ENCODE measurements around the gene TMEM225B.
"Not testable (repeated sequence)": the region's sequence is repeated elsewhere in the genome, so short reads cannot be mapped to it uniquely, and the experiment has no call there.

TMEM225B gene

GRCh38 chr7:99559175-99559915, 38.7 kb upstream of the TMEM225B start:
- H3K4me1 ChIP-seq (ENCODE audit: control insufficient read depth in 1 of 2, insufficient read depth in 2 of 2, low read length in 2 of 2) = peaks cover 16 to 27% of the 10 kb centered on the region in 2 donors
- peak overlapping the region; percentile 73 to 98 for H3K4me3 ChIP-seq (ENCODE audit: low read depth in 1 of 2, low read length in 2 of 2)
- H3K36me3 ChIP-seq (ENCODE audit: control insufficient read depth in 1 of 2, insufficient read depth in 2 of 2, low read length in 2 of 2) = peaks cover 28 to 39% of the 10 kb centered on the region in 2 donors
- peak overlapping the region; percentile 91 for H3K27ac ChIP-seq (ENCODE audit: low read depth, low read length)
- H3K9ac ChIP-seq (ENCODE audit: low read depth in 1 of 2, low read length in 2 of 2) = peak overlapping the region; percentile 70 to 98
- no peaks in the 10 kb centered on the region for H3K9me3 ChIP-seq (ENCODE audit: control insufficient read depth in 1 of 2, low read length in 2 of 2)
- no peaks in the 10 kb centered on the region for H3K27me3 ChIP-seq (ENCODE audit: control insufficient read depth in 1 of 2, insufficient read depth in 2 of 2, low read length in 2 of 2)

GRCh38 chr7:99560834-99561736, 37.0 kb upstream of the TMEM225B start:
- Histone ChIP-seq H3K4me1 (ENCODE audit: control insufficient read depth in 1 of 2, insufficient read depth in 2 of 2, low read length in 2 of 2) (peaks cover 16 to 25% of the 10 kb centered on the region in 2 donors), H3K4me3 (ENCODE audit: low read depth in 1 of 2, low read length in 2 of 2) (no peak overlapping the region), H3K36me3 (ENCODE audit: control insufficient read depth in 1 of 2, insufficient read depth in 2 of 2, low read length in 2 of 2) (peaks cover 36 to 54% of the 10 kb centered on the region in 2 donors), H3K27me3 (ENCODE audit: control insufficient read depth in 1 of 2, insufficient read depth in 2 of 2, low read length in 2 of 2) (no peaks in the 10 kb centered on the region), H3K9me3 (ENCODE audit: control insufficient read depth in 1 of 2, low read length in 2 of 2) (no peaks in the 10 kb centered on the region), H3K9ac (ENCODE audit: low read depth in 1 of 2, low read length in 2 of 2) (no peak overlapping the region), H3K27ac (ENCODE audit: low read depth, low read length) (no peak overlapping the region)

GRCh38 chr7:99561737-99562051, 36.4 kb upstream of the TMEM225B start:
- peaks cover 16 to 24% of the 10 kb centered on the region in 2 donors for H3K4me1 ChIP-seq (ENCODE audit: control insufficient read depth in 1 of 2, insufficient read depth in 2 of 2, low read length in 2 of 2)
- H3K9me3 ChIP-seq (ENCODE audit: control insufficient read depth in 1 of 2, low read length in 2 of 2) = no peaks in the 10 kb centered on the region
- H3K27ac ChIP-seq (ENCODE audit: low read depth, low read length) = no peak overlapping the region
- no peak overlapping the region for H3K4me3 ChIP-seq (ENCODE audit: low read depth in 1 of 2, low read length in 2 of 2)
- no peak overlapping the region for H3K9ac ChIP-seq (ENCODE audit: low read depth in 1 of 2, low read length in 2 of 2)
- H3K27me3 ChIP-seq (ENCODE audit: control insufficient read depth in 1 of 2, insufficient read depth in 2 of 2, low read length in 2 of 2) = no peaks in the 10 kb centered on the region
- H3K36me3 ChIP-seq (ENCODE audit: control insufficient read depth in 1 of 2, insufficient read depth in 2 of 2, low read length in 2 of 2) = peaks cover 39 to 59% of the 10 kb centered on the region in 2 donors

DNA sequence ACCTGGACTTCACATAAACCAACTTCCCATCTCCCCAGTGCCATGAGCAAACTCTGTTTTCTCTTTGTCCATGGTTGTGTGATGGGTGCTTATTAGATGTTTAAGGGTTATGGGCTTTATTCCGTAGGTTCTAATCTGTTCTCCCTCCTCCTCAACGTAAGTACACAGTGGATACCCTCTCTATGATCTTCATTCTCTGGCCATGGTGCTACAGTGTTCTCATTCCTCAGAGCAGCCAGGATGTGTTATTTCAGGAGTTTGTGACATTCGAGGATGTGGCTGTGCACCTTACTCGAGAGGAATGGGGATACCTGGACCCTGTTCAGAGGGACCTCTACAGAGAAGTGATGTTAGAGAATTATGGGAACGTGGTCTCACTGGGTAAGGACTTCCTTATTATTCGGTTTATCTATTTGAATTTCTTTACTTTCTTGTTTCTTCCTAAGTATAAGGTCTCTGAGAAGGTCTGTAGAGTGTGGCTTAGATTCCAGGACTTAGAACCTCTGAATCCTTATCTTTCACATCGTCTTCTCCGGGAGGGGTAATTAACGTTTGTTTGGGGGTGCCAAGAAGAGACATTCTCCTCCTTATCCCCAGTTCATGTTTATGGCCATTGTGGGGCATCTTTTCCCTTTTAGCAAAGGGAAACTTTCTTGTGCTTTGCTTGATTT, 35.8 kb upstream of the TMEM225B start:
- H3K4me3 ChIP-seq (ENCODE audit: low read depth in 1 of 2, low read length in 2 of 2) = no peak overlapping the region
- H3K27ac ChIP-seq (ENCODE audit: low read depth, low read length) = no peak overlapping the region
- peaks cover 13 to 19% of the 10 kb centered on the region in 2 donors for H3K4me1 ChIP-seq (ENCODE audit: control insufficient read depth in 1 of 2, insufficient read depth in 2 of 2, low read length in 2 of 2)
- no peaks in the 10 kb centered on the region for H3K27me3 ChIP-seq (ENCODE audit: control insufficient read depth in 1 of 2, insufficient read depth in 2 of 2, low read length in 2 of 2)
- no peak overlapping the region for H3K9ac ChIP-seq (ENCODE audit: low read depth in 1 of 2, low read length in 2 of 2)
- H3K9me3 ChIP-seq (ENCODE audit: control insufficient read depth in 1 of 2, low read length in 2 of 2) = no peaks in the 10 kb centered on the region
- H3K36me3 ChIP-seq (ENCODE audit: control insufficient read depth in 1 of 2, insufficient read depth in 2 of 2, low read length in 2 of 2) = peaks cover 39 to 59% of the 10 kb centered on the region in 2 donors

DNA sequence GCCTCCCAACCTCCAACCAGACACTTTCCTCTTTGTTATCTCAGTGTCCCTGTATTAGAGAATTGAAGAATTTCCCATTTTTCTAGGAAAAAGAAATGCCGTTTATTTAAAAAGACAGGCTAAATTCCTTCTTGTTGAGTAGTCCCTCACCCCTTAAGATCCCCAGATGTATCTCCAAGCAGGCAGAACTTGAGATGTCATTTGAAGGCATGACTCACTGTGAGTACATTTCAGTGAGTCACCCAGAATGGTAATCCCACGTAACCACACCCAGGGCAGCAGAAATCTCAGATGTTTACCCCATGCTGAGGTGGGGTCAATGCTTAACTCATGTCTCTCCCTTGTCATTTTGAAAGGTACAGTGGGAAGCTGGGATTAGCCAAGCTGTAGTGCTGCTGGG, 35.2 kb upstream of the TMEM225B start:
- Histone ChIP-seq H3K36me3 (ENCODE audit: control insufficient read depth in 1 of 2, insufficient read depth in 2 of 2, low read length in 2 of 2) (peaks cover 39 to 59% of the 10 kb centered on the region in 2 donors), H3K9ac (ENCODE audit: low read depth in 1 of 2, low read length in 2 of 2) (no peak overlapping the region), H3K9me3 (ENCODE audit: control insufficient read depth in 1 of 2, low read length in 2 of 2) (no peaks in the 10 kb centered on the region), H3K4me1 (ENCODE audit: control insufficient read depth in 1 of 2, insufficient read depth in 2 of 2, low read length in 2 of 2) (peaks cover 10 to 16% of the 10 kb centered on the region in 2 donors), H3K27ac (ENCODE audit: low read depth, low read length) (no peak overlapping the region), H3K27me3 (ENCODE audit: control insufficient read depth in 1 of 2, insufficient read depth in 2 of 2, low read length in 2 of 2) (no peaks in the 10 kb centered on the region), H3K4me3 (ENCODE audit: low read depth in 1 of 2, low read length in 2 of 2) (no peak overlapping the region)

DNA sequence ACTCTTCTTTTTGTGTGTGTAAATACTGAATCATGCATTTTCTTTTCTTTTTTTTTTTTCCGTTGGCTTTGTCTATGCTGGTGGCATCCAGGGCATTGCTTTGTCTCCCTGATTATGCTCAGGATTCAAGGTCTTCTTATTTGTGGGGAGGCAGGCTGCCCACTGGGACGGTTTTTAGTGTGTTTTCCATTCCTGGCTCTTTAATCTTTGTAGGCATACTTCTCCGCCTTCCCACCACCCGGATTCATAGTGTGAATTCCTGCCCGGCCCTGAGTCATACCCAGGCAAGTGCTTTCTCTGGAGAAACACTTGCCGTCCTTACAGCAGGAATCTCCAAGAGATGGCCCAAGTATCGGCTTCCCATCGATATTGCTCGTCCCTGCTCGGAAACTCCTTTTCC, 34.4 kb upstream of the TMEM225B start:
- no peak overlapping the region for H3K4me3 ChIP-seq (ENCODE audit: low read depth in 1 of 2, low read length in 2 of 2)
- peaks cover 39 to 63% of the 10 kb centered on the region in 2 donors for H3K36me3 ChIP-seq (ENCODE audit: control insufficient read depth in 1 of 2, insufficient read depth in 2 of 2, low read length in 2 of 2)
- H3K9ac ChIP-seq (ENCODE audit: low read depth in 1 of 2, low read length in 2 of 2) = no peak overlapping the region
- peaks cover 10 to 16% of the 10 kb centered on the region in 2 donors for H3K4me1 ChIP-seq (ENCODE audit: control insufficient read depth in 1 of 2, insufficient read depth in 2 of 2, low read length in 2 of 2)
- H3K27ac ChIP-seq (ENCODE audit: low read depth, low read length) = no peak overlapping the region
- no peaks in the 10 kb centered on the region for H3K9me3 ChIP-seq (ENCODE audit: control insufficient read depth in 1 of 2, low read length in 2 of 2)
- no peaks in the 10 kb centered on the region for H3K27me3 ChIP-seq (ENCODE audit: control insufficient read depth in 1 of 2, insufficient read depth in 2 of 2, low read length in 2 of 2)

- H3K36me3 ChIP-seq (ENCODE audit: control insufficient read depth in 1 of 2, insufficient read depth in 2 of 2, low read length in 2 of 2) = peaks cover 34 to 61% of the 10 kb centered on the region in 2 donors
- H3K27me3 ChIP-seq (ENCODE audit: control insufficient read depth in 1 of 2, insufficient read depth in 2 of 2, low read length in 2 of 2); H3K4me3 ChIP-seq (ENCODE audit: low read depth in 1 of 2, low read length in 2 of 2); H3K27ac ChIP-seq (ENCODE audit: low read depth, low read length); H3K9ac ChIP-seq (ENCODE audit: low read depth in 1 of 2, low read length in 2 of 2); H3K9me3 ChIP-seq (ENCODE audit: control insufficient read depth in 1 of 2, low read length in 2 of 2); H3K4me1 ChIP-seq (ENCODE audit: control insufficient read depth in 1 of 2, insufficient read depth in 2 of 2, low read length in 2 of 2): not testable (repeated sequence)
These were observed 29.3 kb upstream of the TMEM225B start for GRCh38 chr7:99568770-99569169.

GRCh38 chr7:99571768-99572167, 26.3 kb upstream of the TMEM225B start:
- Histone ChIP-seq H3K9me3 (ENCODE audit: control insufficient read depth in 1 of 2, low read length in 2 of 2) (no peaks in the 10 kb centered on the region), H3K27ac (ENCODE audit: low read depth, low read length) (no peak overlapping the region), H3K4me3 (ENCODE audit: low read depth in 1 of 2, low read length in 2 of 2) (no peak overlapping the region), H3K9ac (ENCODE audit: low read depth in 1 of 2, low read length in 2 of 2) (no peak overlapping the region), H3K36me3 (ENCODE audit: control insufficient read depth in 1 of 2, insufficient read depth in 2 of 2, low read length in 2 of 2) (peaks cover 20 to 36% of the 10 kb centered on the region in 2 donors), H3K27me3 (ENCODE audit: control insufficient read depth in 1 of 2, insufficient read depth in 2 of 2, low read length in 2 of 2) (no peaks in the 10 kb centered on the region), H3K4me1 (ENCODE audit: control insufficient read depth in 1 of 2, insufficient read depth in 2 of 2, low read length in 2 of 2) (no peaks in the 10 kb centered on the region)

- H3K4me1 ChIP-seq (ENCODE audit: control insufficient read depth in 1 of 2, insufficient read depth in 2 of 2, low read length in 2 of 2) = no peaks in the 10 kb centered on the region
- H3K27ac ChIP-seq (ENCODE audit: low read depth, low read length) = no peak overlapping the region
- H3K27me3 ChIP-seq (ENCODE audit: control insufficient read depth in 1 of 2, insufficient read depth in 2 of 2, low read length in 2 of 2) = no peaks in the 10 kb centered on the region
- H3K4me3 ChIP-seq (ENCODE audit: low read depth in 1 of 2, low read length in 2 of 2) = no peak overlapping the region
- H3K9ac ChIP-seq (ENCODE audit: low read depth in 1 of 2, low read length in 2 of 2) = no peak overlapping the region
- H3K36me3 ChIP-seq (ENCODE audit: control insufficient read depth in 1 of 2, insufficient read depth in 2 of 2, low read length in 2 of 2) = peaks cover 20 to 36% of the 10 kb centered on the region in 2 donors
- no peaks in the 10 kb centered on the region for H3K9me3 ChIP-seq (ENCODE audit: control insufficient read depth in 1 of 2, low read length in 2 of 2)
These were observed 24.8 kb upstream of the TMEM225B start for GRCh38 chr7:99573257-99573656.

GRCh38 chr7:99576251-99576650, 21.8 kb upstream of the TMEM225B start:
- Histone ChIP-seq H3K27ac (ENCODE audit: low read depth, low read length) (no peak overlapping the region), H3K9me3 (ENCODE audit: control insufficient read depth in 1 of 2, low read length in 2 of 2) (no peaks in the 10 kb centered on the region), H3K4me1 (ENCODE audit: control insufficient read depth in 1 of 2, insufficient read depth in 2 of 2, low read length in 2 of 2) (peaks cover 0 to 12% of the 10 kb centered on the region in 2 donors), H3K36me3 (ENCODE audit: control insufficient read depth in 1 of 2, insufficient read depth in 2 of 2, low read length in 2 of 2) (peaks cover 7 to 23% of the 10 kb centered on the region in 2 donors), H3K4me3 (ENCODE audit: low read depth in 1 of 2, low read length in 2 of 2) (no peak overlapping the region), H3K9ac (ENCODE audit: low read depth in 1 of 2, low read length in 2 of 2) (no peak overlapping the region), H3K27me3 (ENCODE audit: control insufficient read depth in 1 of 2, insufficient read depth in 2 of 2, low read length in 2 of 2) (no peaks in the 10 kb centered on the region)
